Measurements from ENCODE around the gene IRF1. TPM values are rescaled to one million over a fixed set of nuclear protein-coding genes. Genes with fewer than 3 reads are reported as not detected.
A peak's percentile ranks its signal among the peaks of the same experiment; 100 is the strongest.
"Not testable (repeated sequence)": the region's sequence is repeated elsewhere in the genome, so short reads cannot be mapped to it uniquely, and the experiment has no call there.

Gene IRF1
- total and polyA plus RNA-seq, 2 of the 4 experiments (the other 2 are of a cell fraction) = 11.1 to 18.9 TPM

DNA sequence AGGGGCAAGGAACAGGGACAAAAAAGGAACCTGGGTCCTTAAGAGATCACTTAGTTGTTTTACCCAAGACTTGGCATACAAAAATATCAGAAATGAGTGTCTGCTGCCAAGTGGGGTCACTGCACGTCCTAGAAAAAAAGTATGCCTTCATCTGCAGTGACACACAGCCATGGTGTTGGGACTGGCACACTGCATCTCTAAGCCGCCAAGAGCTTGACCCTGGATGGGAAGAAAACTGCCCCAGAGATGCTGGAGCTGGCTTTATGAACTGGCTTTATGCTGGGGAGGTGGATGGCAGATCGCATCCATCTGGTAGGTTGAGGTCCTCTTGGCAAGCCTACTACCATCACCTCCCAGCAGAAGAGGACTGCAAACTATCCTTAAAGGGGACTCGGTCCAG, 51.7 kb downstream of the IRF1 start:
- H4K91ac ChIP-seq (ENCODE audit: insufficient read depth, low read depth, low read length) = peak overlapping the region; percentile 87
- H3K9me3 ChIP-seq (ENCODE audit: control insufficient read depth, insufficient read depth, low read length) = no peaks in the 10 kb centered on the region
- H3K36me3 ChIP-seq (ENCODE audit: control insufficient read depth, insufficient read depth, low read length) = no peaks in the 10 kb centered on the region
- intact Hi-C loops (cut with micrococcal nuclease) = no loop called here
- H4K8ac ChIP-seq (ENCODE audit: low read depth in 2 of 2, low read length in 2 of 2) = peak overlapping the region; percentile 55 to 78; a peak in 3 of 4 replicates
- peak overlapping the region; percentile 8 for H2AK9ac ChIP-seq (replicated peaks; ENCODE audit: low read depth, low read length, poor library complexity)
- H3K56ac ChIP-seq (ENCODE audit: extremely low read depth, insufficient read depth, low read length) = peak overlapping the region; percentile 75; the same call in 1 of the 2 replicates
- no peaks in the 10 kb centered on the region for H3K27me3 ChIP-seq (ENCODE audit: control insufficient read depth, insufficient read depth, low read length)
- CTCF ChIA-PET = interaction anchor here (0.9 to 1.8 kb wide), 8 partner anchors 9 to 62 kb away, joined by 3 to 8 read pairs (median 4); partner anchors contain the start of gene IRF1
- H3K14ac ChIP-seq (replicated peaks; ENCODE audit: low read depth, low read length) = peak overlapping the region; percentile 84
- no TSS peak for BruUV-seq (replicated peaks)
- in situ Hi-C loops (cut with MboI; ENCODE audit: low sequenced_read_pairs) = no loop called here
- dilution Hi-C loops (cut with HindIII; ENCODE audit: low sequenced_read_pairs, unreplicated experiment) = no loop called here
- H3K23ac ChIP-seq (ENCODE audit: low read depth, low read length) = peak overlapping the region; percentile 26
- H2BK5ac ChIP-seq (ENCODE audit: low read depth, low read length, poor library complexity, severe bottlenecking) = peak overlapping the region; percentile 79
- WGBS, 2 experiments (ENCODE audit: extremely low coverage in 2 of 2, insufficient read length in 1 of 2) = 20% methylated on average over 1 of the region's 4 CpGs; no CpG with 5 or more reads in 1 of the 2 experiments
- peak overlapping the region; percentile 95 for H2BK120ac ChIP-seq (ENCODE audit: low read depth, low read length)
- H3K4me3 ChIP-seq (ENCODE audit: insufficient read depth, low read depth, low read length) = no peak overlapping the region
- no peak for ATAC-seq (ENCODE audit: low read depth)
- H4K20me1 ChIP-seq (ENCODE audit: insufficient read depth, low read length) = no peaks in the 10 kb centered on the region; the same call in 1 of the 2 replicates
- no peak for DNase-seq
- H2BK20ac ChIP-seq (ENCODE audit: low read depth, low read length) = peak overlapping the region; percentile 89
- H3K4me2 ChIP-seq (ENCODE audit: low read depth, low read length) = peak overlapping the region; percentile 1; the same call in 1 of the 2 replicates
- H3K79me1 ChIP-seq (ENCODE audit: low read depth in 1 of 2, low read length in 2 of 2) = peaks cover 16 to 46% of the 10 kb centered on the region in 2 experiments
- H3K9me1 ChIP-seq (ENCODE audit: insufficient read depth, low read length) = peaks cover 35% of the 10 kb centered on the region
- H3K4ac ChIP-seq (ENCODE audit: low read depth, low read length) = peak overlapping the region; percentile 90
- peak overlapping the region; percentile 32 for H3K9ac ChIP-seq (ENCODE audit: low read depth, low read length)
- H2AK5ac ChIP-seq (ENCODE audit: low read depth, low read length) = peak overlapping the region; percentile 99
- peak overlapping the region; percentile 68; the same call in 2 of the 3 replicates for H2BK15ac ChIP-seq (ENCODE audit: low read depth, low read length)
- peak overlapping the region; percentile 72 for H4K5ac ChIP-seq (ENCODE audit: low read depth, low read length)
- H3K4me1 ChIP-seq (ENCODE audit: control insufficient read depth, insufficient read depth, low read length) = peaks cover 28% of the 10 kb centered on the region
- TF ChIP-seq CEBPB (IDR thresholded peaks at IDR 0.05; ENCODE audit: low read depth, low read length) (no peak), RFX5 (IDR thresholded peaks at IDR 0.05; ENCODE audit: low read depth, low read length) (no peak), MAFK (IDR thresholded peaks at IDR 0.05; ENCODE audit: low read depth, low read length) (no peak)
- POLR2A ChIA-PET (ENCODE audit: unreplicated experiment) = interaction anchor here (1.1 to 1.5 kb wide), 2 partner anchors 12 to 41 kb away, joined by 3 to 4 read pairs; no protein-coding TSS in a partner anchor
- H2AFZ ChIP-seq (replicated peaks; ENCODE audit: low read length, poor library complexity) = peak overlapping the region; percentile 46
- peak overlapping the region; percentile 70 for H3K18ac ChIP-seq (ENCODE audit: low read depth, low read length)
- H3K27ac ChIP-seq (ENCODE audit: insufficient read depth, low read length) = peak overlapping the region; percentile 81

GRCh38 chr5:132438267-132438645, 52.3 kb downstream of the IRF1 start:
- ChIA-PET CTCF (interaction anchor here (1.2 to 1.8 kb wide), 4 partner anchors 10 to 62 kb away, joined by 3 to 8 read pairs (median 4); no protein-coding TSS in a partner anchor), POLR2A (ENCODE audit: unreplicated experiment) (interaction anchor here (1.1 kb wide), 1 partner anchor 42 kb away, joined by 3 read pairs; no protein-coding TSS in a partner anchor)
- Histone ChIP-seq H3K14ac (replicated peaks; ENCODE audit: low read depth, low read length) (peak overlapping the region; percentile 98; the same call in 1 of the 2 replicates), H3K4me1 (ENCODE audit: control insufficient read depth, insufficient read depth, low read length) (peaks cover 28% of the 10 kb centered on the region), H2BK5ac (ENCODE audit: low read depth, low read length, poor library complexity, severe bottlenecking) (peak overlapping the region; percentile 98), H3K79me1 (ENCODE audit: low read depth in 1 of 2, low read length in 2 of 2) (peaks cover 16 to 42% of the 10 kb centered on the region in 2 experiments), H2BK15ac (ENCODE audit: low read depth, low read length) (0 out of 3 replicates have a peak overlapping the region, but pooled peaks have one; percentile 76), H2BK120ac (ENCODE audit: low read depth, low read length) (peak overlapping the region; percentile 99; the same call in 1 of the 2 replicates), H3K4ac (ENCODE audit: low read depth, low read length) (peak overlapping the region; percentile 99; the same call in 1 of the 2 replicates), H4K8ac (ENCODE audit: low read depth in 2 of 2, low read length in 2 of 2) (peak overlapping the region in 1 of 2 experiments; percentile 92; a peak in 1 of 4 replicates), H4K91ac (ENCODE audit: insufficient read depth, low read depth, low read length) (peak overlapping the region; percentile 95), H3K23ac (ENCODE audit: low read depth, low read length) (peak overlapping the region; percentile 98), H2BK20ac (ENCODE audit: low read depth, low read length) (peak overlapping the region; percentile 98; the same call in 1 of the 2 replicates), H3K9me1 (ENCODE audit: insufficient read depth, low read length) (peaks cover 31% of the 10 kb centered on the region)
- H3K56ac ChIP-seq (ENCODE audit: extremely low read depth, insufficient read depth, low read length); H2AK5ac ChIP-seq (ENCODE audit: low read depth, low read length); intact Hi-C loops (cut with micrococcal nuclease); in situ Hi-C loops (cut with MboI; ENCODE audit: low sequenced_read_pairs); H3K36me3 ChIP-seq (ENCODE audit: control insufficient read depth, insufficient read depth, low read length); H3K4me3 ChIP-seq (ENCODE audit: insufficient read depth, low read depth, low read length); H2AK9ac ChIP-seq (replicated peaks; ENCODE audit: low read depth, low read length, poor library complexity); DNase-seq; H3K18ac ChIP-seq (ENCODE audit: low read depth, low read length); H3K27me3 ChIP-seq (ENCODE audit: control insufficient read depth, insufficient read depth, low read length); H3K9ac ChIP-seq (ENCODE audit: low read depth, low read length); H3K9me3 ChIP-seq (ENCODE audit: control insufficient read depth, insufficient read depth, low read length); ATAC-seq (ENCODE audit: low read depth); BruUV-seq (replicated peaks); dilution Hi-C loops (cut with HindIII; ENCODE audit: low sequenced_read_pairs, unreplicated experiment); H3K4me2 ChIP-seq (ENCODE audit: low read depth, low read length); H3K27ac ChIP-seq (ENCODE audit: insufficient read depth, low read length); H2AFZ ChIP-seq (replicated peaks; ENCODE audit: low read length, poor library complexity); H4K20me1 ChIP-seq (ENCODE audit: insufficient read depth, low read length); H4K5ac ChIP-seq (ENCODE audit: low read depth, low read length): not testable (repeated sequence)
- no CpG with 5 or more reads among the region's 3 CpGs for WGBS, 2 experiments (ENCODE audit: extremely low coverage in 2 of 2, insufficient read length in 1 of 2)
